K562 (cell line): Measurements from ENCODE around the gene ID2. TPM values are rescaled to one million over a fixed set of nuclear protein-coding genes. Genes with fewer than 3 reads are reported as not detected.

Source experiments
- CREB3L1 ChIP-seq: fragments of 450-650 bp; IDR thresholded peaks from 2 replicates; pipeline ENCODE4 v1.6.1; 2014; ENCODE audit warnings: low read depth, mild to moderate bottlenecking, moderate library complexity, borderline replicate concordance
- CXXC5 ChIP-seq: fragments of 250-450 bp; sonication (Bioruptor Pico); IDR thresholded peaks from 2 replicates; pipeline ENCODE4 v1.8.0; 2022; ENCODE audit warnings: inconsistent platforms, mild to moderate bottlenecking, moderate library complexity
- DACH1 ChIP-seq: fragments of 450-650 bp; IDR thresholded peaks from 2 replicates; pipeline ENCODE4 v1.6.1; 2018; ENCODE audit not compliant: partially characterized antibody
- FOSL1 ChIP-seq: fragments of 200-800 bp; sonication (Bioruptor generic); conservative IDR thresholded peaks from 2 replicates; pipeline ENCODE4 v1.6.1; 2016; ENCODE audit warnings: missing genetic modification characterization, missing compliant biosample characterization
- FOXK2 ChIP-seq, 2 experiments: fragments of 450-650 bp; IDR thresholded peaks in 1 of 2; conservative IDR thresholded peaks in 1 of 2; 2 replicates each; pipeline ENCODE4 v1.6.1; 2016; ENCODE audit warnings: low read depth in 2 of 2, mild to moderate bottlenecking in 1 of 2
- FOXM1 ChIP-seq, 2 experiments: fragments of 450-650 bp in 1 of 2; sonication (generic) in 1 of 2; formaldehyde crosslinking in 1 of 2; IDR thresholded peaks; 2 replicates each; pipeline versions ENCODE4 v1.6.1 to v1.9.0; 2017 to 2022; ENCODE audit warnings: low read depth in 2 of 2, mild to moderate bottlenecking in 2 of 2, missing genetic modification reagents in 1 of 2, moderate library complexity in 1 of 2
- MEF2A ChIP-seq: IDR thresholded peaks from 2 replicates; pipeline ENCODE4 v1.6.1; 2011; ENCODE audit warnings: low read depth, mild to moderate bottlenecking, low read length, moderate library complexity; ENCODE audit not compliant: control insufficient read depth
- MEF2D ChIP-seq: conservative IDR thresholded peaks from 2 replicates; pipeline ENCODE4 v1.6.1; 2016; ENCODE audit warnings: low read depth, missing genetic modification characterization, missing compliant biosample characterization
- PBX2 ChIP-seq, 2 experiments: IDR thresholded peaks in 1 of 2; conservative IDR thresholded peaks in 1 of 2; 2 replicates each; pipeline ENCODE4 v1.6.1; 2016; ENCODE audit warnings: low read depth in 2 of 2, mild to moderate bottlenecking in 1 of 2, missing compliant biosample characterization in 1 of 2, missing genetic modification characterization in 1 of 2, moderate library complexity in 1 of 2
- PHF8 ChIP-seq: fragments of 200-600 bp; sonication (generic); IDR thresholded peaks from 2 replicates; pipeline ENCODE4 v1.6.1; 2012; ENCODE audit warnings: mixed run types, mild to moderate bottlenecking, inconsistent platforms, low read length, moderate library complexity, borderline replicate concordance
- PML ChIP-seq: IDR thresholded peaks from 2 replicates; pipeline ENCODE4 v1.6.1; 2012; ENCODE audit warnings: low read length, inconsistent platforms
- RBFOX2 ChIP-seq: fragments of 200-400 bp; formaldehyde crosslinking; IDR thresholded peaks from 2 replicates; pipeline ENCODE4 v1.6.1; 2017; ENCODE audit warnings: low read depth, mild to moderate bottlenecking, low read length, moderate library complexity
- TCF7 ChIP-seq: sonication (generic); IDR thresholded peaks from 2 replicates; pipeline ENCODE4 v1.6.1; 2016; ENCODE audit warnings: antibody characterized with exemption, borderline replicate concordance
- TGIF2 ChIP-seq: sonication (generic); formaldehyde crosslinking; IDR thresholded peaks from 2 replicates; pipeline ENCODE4 v1.8.1; 2022; ENCODE audit warnings: mild to moderate bottlenecking, missing genetic modification reagents, moderate library complexity
- THAP12 ChIP-seq: fragments of 250-450 bp; sonication (Bioruptor Pico); IDR thresholded peaks from 2 replicates; pipeline ENCODE4 v1.9.0; 2021; ENCODE audit warnings: mild to moderate bottlenecking, inconsistent platforms
- ZNF449 ChIP-seq: fragments of 250-450 bp; sonication (Bioruptor Pico); IDR thresholded peaks from 2 replicates; pipeline ENCODE4 v1.8.0; 2022; ENCODE audit warnings: moderate library complexity, mild to moderate bottlenecking, inconsistent platforms
- polyA plus RNA-seq, 8 experiments: library from polyadenylated mRNA; depleted of rRNA in 4 of 8; stranded (reverse) in 5 of 8; unstranded in 3 of 8; fragments of >200 nt; fragmentation: Nextera tagmentation in 2 of 8; fragmentation: Illumina TruSeq in 1 of 8; extraction: Ambion mirVana in 2 of 8; extraction: Trizol in 1 of 8; gene quantifications; 2 replicates each; pipeline versions ENCODE4 v1.2.1 to v1.2.3, GENCODE V29; 2011 to 2014; ENCODE audit warnings: inconsistent platforms in 1 of 8, missing spikeins in 1 of 8
- total RNA-seq, 7 experiments: library from RNA; depleted of rRNA in 6 of 7; stranded (reverse); fragments of >200 nt in 6 of 7; fragmentation: Illumina TruSeq in 2 of 7; extraction: Trizol in 2 of 7; gene quantifications; 2 replicates each; pipeline versions ENCODE4 v1.2.1 to v1.2.3, GENCODE V29; 2011 to 2021; ENCODE audit warnings: low replicate concordance in 1 of 7

ID2 gene
- total and polyA plus RNA-seq, 9 of the 15 experiments (the other 6 are each of a cell fraction or from before 2014, with no cell fraction given), result 8.0 to 35.7 (median 16.6) TPM

- TF ChIP-seq THAP12 (CRISPR knock-in tag) (no peak), DACH1 (peak; percentile 50), PBX2 (CRISPR knock-in tag; IDR thresholded peaks at IDR 0.05; ENCODE audit: low read depth) (no peak), PBX2 (tag; conservative IDR thresholded peaks at IDR 0.05; ENCODE audit: low read depth) (peak; percentile 39; the same call in 1 of the 2 replicates), RBFOX2 (no peak), CXXC5 (CRISPR knock-in tag) (peak; percentile 17; the same call in 1 of the 2 replicates), FOSL1 (tag) (no peak; the same call in 1 of the 2 replicates), FOXM1 (IDR thresholded peaks at IDR 0.05; ENCODE audit: low read depth) (no peak), FOXM1 (CRISPR knock-in tag; IDR thresholded peaks at IDR 0.05; ENCODE audit: low read depth) (no peak), TGIF2 (no peak), CREB3L1 (no peak), MEF2D (tag) (no peak), TCF7 (no peak), PHF8 (no peak; the same call in 1 of the 2 replicates), PML (no peak), MEF2A (no peak), ZNF449 (CRISPR knock-in tag) (no peak), FOXK2 (conservative IDR thresholded peaks at IDR 0.05 in 1 of 2, IDR thresholded peaks at IDR 0.05 in 1 of 2; ENCODE audit: low read depth in 2 of 2) (no peak)
Observed at GRCh38 chr2:8680822-8681760, 765 bp upstream of the ID2 start (continued).
